Gastroesophageal sphincter (tissue), 4 donors: ENCODE measurements around the gene PPP2R3A. TPM values are rescaled to one million over a fixed set of nuclear protein-coding genes. Genes with fewer than 3 reads are reported as not detected.
"Not testable (repeated sequence)": the region's sequence is repeated elsewhere in the genome, so short reads cannot be mapped to it uniquely, and the experiment has no call there.

Source experiments
- ATAC-seq: fragments of 150-250 bp; one replicate; pipeline ENCODE4 v1.9.1; 2016; ENCODE audit warnings: mild to moderate bottlenecking, moderate library complexity
- H3K27ac ChIP-seq, 4 donors: fragments of 200-600 bp; sonication (generic) in 3 of 4; 1 replicate in 3 of 4; 2 replicates in 1 of 4; pipeline ENCODE4 v1.5.1; 2016 to 2019
- H3K27me3 ChIP-seq: fragments of 200-600 bp; sonication (generic); one replicate; pipeline ENCODE4 v1.5.1; 2019
- H3K36me3 ChIP-seq, 2 donors: fragments of 200-600 bp; sonication (generic); one replicate each; pipeline ENCODE4 v1.5.1; 2019; ENCODE audit warnings: control low read depth in 1 of 2
- H3K4me1 ChIP-seq, 3 donors: fragments of 200-600 bp; sonication (generic); 1 replicate in 2 of 3; 2 replicates in 1 of 3; pipeline ENCODE4 v1.5.1; 2016 to 2019; ENCODE audit warnings: control low read depth in 2 of 3
- H3K4me3 ChIP-seq, 2 donors: fragments of 200-600 bp; sonication (generic); one replicate each; pipeline ENCODE4 v1.5.1; 2019; ENCODE audit warnings: mild to moderate bottlenecking in 1 of 2, moderate library complexity in 1 of 2
- H3K9me3 ChIP-seq, 3 donors: fragments of 200-600 bp; sonication (generic); one replicate each; pipeline ENCODE4 v1.5.1; 2017 to 2019; ENCODE audit warnings: control low read depth in 2 of 3
- CTCF ChIP-seq, 4 experiments: fragments of 200-600 bp in 2 of 4; fragments of 450-650 bp in 2 of 4; sonication (generic) in 1 of 4; IDR thresholded peaks; one replicate each; pipeline ENCODE4 v1.5.1; 2017 to 2019; ENCODE audit warnings: antibody characterized with exemption in 4 of 4, mild to moderate bottlenecking in 2 of 4, moderate library complexity in 2 of 4
- EP300 ChIP-seq: sonication (generic); formaldehyde crosslinking; IDR thresholded peaks from one replicate; pipeline ENCODE4 v1.6.1; 2017; ENCODE audit warnings: antibody characterized with exemption, mild to moderate bottlenecking
- POLR2A ChIP-seq, 2 donors: fragments of 450-650 bp; IDR thresholded peaks; one replicate each; pipeline ENCODE4 v1.6.1; 2017; ENCODE audit warnings: antibody characterized with exemption in 2 of 2, mild to moderate bottlenecking in 2 of 2, moderate library complexity in 1 of 2
- POLR2AphosphoS5 ChIP-seq: sonication (generic); formaldehyde crosslinking; IDR thresholded peaks from one replicate; pipeline ENCODE4 v1.6.1; 2017; ENCODE audit warnings: antibody characterized with exemption
- WGBS, 2 donors: methylation state at CpG; one replicate each; pipeline ENCODE4 v1.1.5; 2018; ENCODE audit warnings: low coverage in 1 of 2; 5-methylcytosine and 5-hydroxymethylcytosine counted together
- total RNA-seq, 4 donors: library from RNA; depleted of rRNA; stranded (reverse); fragments of >200 nt; gene quantifications; one replicate each; pipeline ENCODE4 v1.1.0, GENCODE V29; 2016

The PPP2R3A gene
- total RNA-seq, 4 donors from 2014 or later: 22.5 to 31.8 (median 27.8) TPM

- no peak for ATAC-seq
- Histone ChIP-seq H3K9me3 (no peaks in the 10 kb centered on the region), H3K4me1 (no peaks in the 10 kb centered on the region), H3K4me3 (no peak overlapping the region), H3K36me3 (peaks cover 0 to 73% of the 10 kb centered on the region in 2 donors), H3K27me3 (no peaks in the 10 kb centered on the region), H3K27ac (no peak overlapping the region)
- 89 to 95% methylated on average over 6 of the region's 6 CpGs for WGBS, 2 donors
- TF ChIP-seq EP300: no peak
- no peak for TF ChIP-seq POLR2AphosphoS5
- TF ChIP-seq CTCF (IDR thresholded peaks at IDR 0.05): no peak
- no peak for TF ChIP-seq POLR2A (IDR thresholded peaks at IDR 0.05)
These were observed 140.6 kb downstream of the PPP2R3A start for GRCh38 chr3:136106101-136106500.

- no peaks in the 10 kb centered on the region for H3K27me3 ChIP-seq
- TF ChIP-seq EP300: no peak
- TF ChIP-seq CTCF (IDR thresholded peaks at IDR 0.05): no peak
- TF ChIP-seq POLR2AphosphoS5: no peak
- no peak for TF ChIP-seq POLR2A (IDR thresholded peaks at IDR 0.05)
- 90 to 100% methylated on average over 1 of the region's 1 CpG for WGBS, 2 donors
- H3K4me1 ChIP-seq: no peaks in the 10 kb centered on the region
- peaks cover 0 to 57% of the 10 kb centered on the region in 2 donors for H3K36me3 ChIP-seq
- H3K9me3 ChIP-seq: no peaks in the 10 kb centered on the region
- no peak for ATAC-seq
- H3K27ac ChIP-seq: no peak overlapping the region
- H3K4me3 ChIP-seq: no peak overlapping the region
These were observed 144.0 kb downstream of the PPP2R3A start for GRCh38 chr3:136109499-136109898.

DNA sequence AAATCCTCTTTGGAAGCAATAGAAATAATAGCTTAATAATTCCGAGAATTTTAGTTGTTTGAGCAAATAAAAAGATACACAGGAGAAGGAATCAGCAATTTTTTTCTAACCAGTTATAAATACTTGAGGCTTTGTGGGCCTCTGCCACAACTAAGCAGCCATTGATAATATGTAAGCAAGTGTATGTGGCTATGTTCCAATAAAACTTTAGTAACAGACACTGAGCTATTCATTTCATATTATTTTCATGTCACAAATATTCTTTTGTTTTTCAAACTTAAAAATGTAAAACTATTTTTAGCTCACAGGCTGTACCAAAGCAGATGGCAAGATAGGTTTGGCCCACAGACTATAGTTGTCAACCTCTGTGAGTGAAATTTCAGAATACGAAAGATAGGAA lies 145.0 kb downstream of the PPP2R3A start:
- WGBS, 2 donors: 87 to 94% methylated on average over 2 of the region's 2 CpGs
- Histone ChIP-seq H3K36me3 (peaks cover 0 to 52% of the 10 kb centered on the region in 2 donors), H3K27ac (no peak overlapping the region), H3K4me1 (no peaks in the 10 kb centered on the region), H3K27me3 (no peaks in the 10 kb centered on the region), H3K9me3 (no peaks in the 10 kb centered on the region), H3K4me3 (no peak overlapping the region)
- no peak for ATAC-seq
- TF ChIP-seq POLR2AphosphoS5: no peak
- TF ChIP-seq EP300: no peak
- no peak for TF ChIP-seq POLR2A (IDR thresholded peaks at IDR 0.05)
- no peak for TF ChIP-seq CTCF (IDR thresholded peaks at IDR 0.05)

DNA sequence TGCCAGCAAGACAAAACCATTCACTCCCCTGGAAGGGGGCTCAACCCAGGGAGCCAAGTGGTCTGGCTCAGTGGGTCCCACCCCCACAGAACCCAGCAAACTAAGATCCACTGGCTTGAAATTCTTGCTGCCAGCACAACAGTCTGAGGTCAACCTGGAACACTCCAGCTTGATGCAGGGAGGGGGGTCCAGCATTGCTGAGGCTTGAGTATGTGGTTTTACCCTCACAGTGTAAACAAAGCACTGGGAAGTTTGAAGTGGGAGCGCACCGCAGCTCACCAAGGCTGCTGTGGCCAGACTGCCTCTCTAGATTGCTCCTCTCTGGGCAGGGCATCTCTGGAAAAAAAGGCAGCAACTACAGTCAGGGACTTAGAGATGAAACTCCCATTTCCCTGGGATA lies 148.9 kb downstream of the PPP2R3A start:
- TF ChIP-seq EP300 (no peak), POLR2AphosphoS5 (no peak), POLR2A (IDR thresholded peaks at IDR 0.05) (no peak), CTCF (IDR thresholded peaks at IDR 0.05) (no peak)
- WGBS, 2 donors: 100% methylated on average over 1 of the region's 2 CpGs; no CpG with 5 or more reads in 1 of the 2 donors
- ATAC-seq: no peak

GRCh38 chr3:136119332-136119731 lies 153.8 kb downstream of the PPP2R3A start:
- H3K27ac ChIP-seq, H3K27me3 ChIP-seq, ATAC-seq, H3K9me3 ChIP-seq, H3K4me3 ChIP-seq, H3K4me1 ChIP-seq, H3K36me3 ChIP-seq: not testable (repeated sequence)
- WGBS, 2 donors: 83% methylated on average over 1 of the region's 1 CpG; no CpG with 5 or more reads in 1 of the 2 donors

More for the DNA sequence above, 148.9 kb downstream of the PPP2R3A start:
- H3K27ac ChIP-seq: no peak overlapping the region
- H3K36me3 ChIP-seq: peaks cover 0 to 26% of the 10 kb centered on the region in 2 donors
- no peak overlapping the region for H3K4me3 ChIP-seq
- H3K4me1 ChIP-seq: no peaks in the 10 kb centered on the region
- no peaks in the 10 kb centered on the region for H3K9me3 ChIP-seq
- no peaks in the 10 kb centered on the region for H3K27me3 ChIP-seq

DNA sequence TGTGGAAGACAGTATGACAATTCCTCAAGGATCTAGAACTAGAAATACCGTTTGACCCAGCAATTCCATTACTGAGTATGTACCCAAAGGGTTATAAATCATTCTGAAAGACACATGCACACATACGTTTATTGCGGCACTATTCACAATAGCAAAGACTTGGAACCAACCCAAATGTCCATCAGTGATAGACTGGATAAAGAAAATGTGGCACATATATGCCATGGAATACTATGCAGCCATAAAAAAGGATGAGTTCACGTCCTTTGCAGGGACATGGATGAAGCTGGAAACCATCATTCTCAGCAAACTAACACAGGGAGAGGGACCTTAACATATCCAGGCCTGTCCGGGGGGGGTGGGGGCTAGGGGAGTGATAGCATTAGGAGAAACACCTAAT lies 154.3 kb downstream of the PPP2R3A start:
- ATAC-seq, H3K4me1 ChIP-seq, H3K9me3 ChIP-seq, H3K27ac ChIP-seq, H3K27me3 ChIP-seq, H3K4me3 ChIP-seq, H3K36me3 ChIP-seq: not testable (repeated sequence)
- WGBS, 2 donors: 85 to 93% methylated on average over 3 to 4 of the region's 5 CpGs
